Activated CD4-positive, alpha-beta T cell treated with anti-CD3 and anti-CD28 coated beads, Interleukin-2, amount 50 U/mL, for 24 hours (primary cell): ENCODE measurements around the gene DNAJC21.

Experiments used
- DNase-seq, 2 donors: peaks; one replicate each; pipeline ENCODE4 v3.0.0-alpha.2; 2020; ENCODE audit warnings: low read depth in 1 of 2, low spot score in 1 of 2

The DNAJC21 gene

DNA sequence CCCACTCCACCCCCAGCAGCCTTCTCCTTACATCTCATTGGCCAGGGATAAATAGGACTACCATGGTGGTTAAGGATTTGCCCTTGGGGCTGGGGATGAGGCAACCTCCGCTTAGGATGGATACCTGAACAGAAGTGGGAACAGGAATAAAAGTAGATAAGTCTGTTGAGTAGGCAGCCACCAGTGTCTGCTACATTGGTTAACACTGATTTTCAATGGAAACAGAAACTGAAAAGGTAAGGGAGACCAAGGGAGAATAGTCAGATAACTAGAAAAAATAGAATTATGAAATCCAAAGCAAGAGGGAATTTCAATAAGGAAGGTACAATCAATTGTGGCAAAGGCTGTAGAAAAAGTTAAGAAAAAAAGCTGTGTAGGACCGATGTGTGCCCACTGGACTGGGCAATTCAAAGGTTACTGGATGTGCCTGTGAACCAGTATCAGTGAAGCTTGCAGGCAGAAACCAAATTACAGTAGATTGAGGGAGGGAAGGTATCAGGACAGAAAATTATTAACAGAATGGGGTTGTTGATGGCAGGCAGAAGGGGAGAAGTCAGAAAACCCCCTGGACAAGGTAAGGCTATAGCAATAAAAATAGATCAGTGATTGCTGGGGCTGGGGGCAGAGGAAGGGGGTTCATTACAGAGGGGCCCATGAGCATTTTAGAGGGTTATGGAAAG, 48.7 kb downstream of the DNAJC21 start:
- no peak for DNase-seq

DNA sequence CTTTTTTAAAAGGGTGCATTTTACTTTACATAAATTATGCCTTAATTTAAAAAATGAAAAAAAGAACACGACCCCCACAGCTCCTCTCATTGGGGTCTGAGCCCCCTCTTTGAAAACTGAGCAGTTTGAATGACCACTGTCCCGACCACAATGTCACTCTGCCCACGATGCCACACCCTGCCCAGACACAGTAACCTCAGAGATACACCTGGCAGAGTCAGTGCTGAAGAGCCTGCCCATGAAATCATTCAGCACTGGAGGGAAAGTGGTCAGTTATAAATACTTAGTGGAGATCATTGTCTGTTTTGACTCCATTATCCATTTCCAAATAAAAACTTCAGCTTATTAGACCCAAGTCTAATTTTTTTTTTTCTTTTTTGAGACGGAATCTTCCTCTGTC, 49.3 kb downstream of the DNAJC21 start:
- no peak for DNase-seq

DNA sequence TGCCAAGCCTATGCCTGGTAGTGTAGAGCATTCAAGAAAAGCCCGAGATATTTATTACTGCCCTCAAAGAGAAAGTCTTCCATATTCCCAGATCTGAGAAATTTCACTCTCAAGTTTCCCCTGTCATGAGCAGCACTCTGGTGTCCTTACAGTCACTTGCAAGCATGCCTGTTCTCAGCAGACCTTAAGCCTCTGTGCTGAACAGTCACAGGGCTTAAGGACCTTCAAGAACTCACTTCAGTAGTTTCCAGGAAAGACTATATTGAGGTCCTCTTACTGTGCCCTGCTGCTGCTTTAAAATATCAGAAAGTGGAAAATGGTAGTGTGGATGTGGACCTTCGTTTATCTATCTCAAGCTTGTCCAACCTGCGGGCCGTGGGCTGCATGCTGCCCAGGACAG, 53.5 kb downstream of the DNAJC21 start:
- no peak for DNase-seq

DNA sequence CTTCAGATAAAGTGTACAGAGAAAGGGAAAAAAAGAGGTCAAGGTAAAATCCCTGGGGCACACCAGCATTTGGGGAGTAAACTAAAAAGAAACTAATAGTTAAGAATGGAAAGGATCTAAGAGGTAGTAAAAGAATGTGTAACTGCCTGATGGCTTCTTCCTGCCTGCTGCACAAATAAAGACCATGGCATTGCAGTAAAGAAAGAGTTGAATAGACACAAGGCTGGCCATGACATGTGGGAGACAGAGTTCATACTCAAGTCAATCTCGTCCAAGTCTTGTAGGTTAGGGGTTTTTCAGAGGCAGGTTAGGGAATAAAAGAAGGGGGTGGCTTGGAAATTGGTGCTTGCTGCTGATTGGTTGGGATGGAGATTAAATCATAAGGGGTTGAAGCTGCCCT, 57.6 kb downstream of the DNAJC21 start:
- DNase-seq: no peak

DNA sequence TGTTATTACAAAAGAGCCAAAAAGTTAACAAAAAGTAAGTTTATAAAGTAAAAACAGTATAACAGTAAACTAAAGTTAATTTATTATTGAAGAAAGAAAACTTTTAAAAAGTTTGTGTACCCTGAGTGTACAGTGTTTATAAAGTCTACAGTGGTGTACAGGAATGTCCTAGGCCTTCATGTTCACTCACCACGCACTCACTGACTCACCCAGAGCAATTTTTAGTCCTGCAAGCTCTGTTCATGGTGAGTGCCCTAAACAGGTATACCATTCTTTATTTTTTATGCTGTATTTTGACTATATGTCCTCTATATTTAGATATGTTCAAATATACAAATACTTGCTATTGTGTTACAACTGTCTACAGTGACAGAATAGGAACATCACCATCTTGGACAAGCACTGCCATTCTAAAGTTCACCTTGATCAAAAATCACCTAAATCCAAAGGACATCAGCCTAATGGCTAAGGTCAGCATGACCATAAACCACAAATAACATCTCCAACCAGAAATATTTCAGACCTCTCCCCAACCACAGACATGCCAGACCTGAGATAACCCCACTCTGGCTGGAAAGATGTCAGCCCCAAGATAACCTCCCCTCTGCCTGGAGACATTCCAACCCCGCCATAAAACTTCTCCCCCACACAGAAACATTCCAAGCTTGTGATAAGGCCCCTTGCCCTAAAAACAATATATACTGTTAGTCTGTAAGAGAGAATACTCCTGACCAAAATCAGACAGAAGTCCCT, 62.3 kb downstream of the DNAJC21 start:
- DNase-seq: no peak

DNA sequence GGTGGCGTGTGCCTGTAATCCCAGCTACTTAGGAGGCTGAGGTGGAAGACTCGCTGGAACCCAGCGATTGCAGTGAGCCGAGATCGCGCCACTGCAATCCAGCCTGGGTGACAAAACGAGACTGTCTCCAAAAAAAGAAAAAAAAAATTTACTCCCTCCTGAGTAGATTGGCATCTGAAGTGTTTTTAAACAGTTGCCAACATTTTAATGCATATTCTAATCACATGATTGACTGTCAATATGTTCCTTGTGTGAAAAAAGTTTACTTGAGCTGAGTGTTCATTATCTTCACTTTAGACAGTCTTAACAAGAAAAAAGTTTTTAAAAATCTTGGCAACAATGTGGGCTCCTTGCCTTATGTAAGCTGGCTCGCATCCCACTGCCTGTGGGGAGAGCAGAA, 64.6 kb downstream of the DNAJC21 start:
- no peak for DNase-seq

DNA sequence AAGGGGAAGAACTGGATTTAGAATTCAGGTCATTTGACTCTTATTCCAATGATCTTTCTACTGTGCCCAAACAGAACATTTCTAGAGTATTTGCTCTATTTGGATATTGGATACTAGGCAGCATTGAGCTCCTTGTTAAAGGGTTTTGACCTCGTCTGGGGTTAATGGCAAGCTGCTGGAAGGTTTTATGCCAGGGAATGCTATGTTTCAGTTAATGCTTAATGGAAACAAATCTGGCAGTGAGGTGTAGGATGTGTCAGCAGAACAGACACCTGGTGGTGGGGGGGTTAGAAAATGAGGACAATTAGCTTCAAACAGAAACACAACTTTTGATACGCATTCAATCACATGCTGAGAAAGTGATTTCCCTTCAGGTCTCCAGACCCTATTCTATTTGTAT, 66.9 kb downstream of the DNAJC21 start:
- no peak for DNase-seq

DNA sequence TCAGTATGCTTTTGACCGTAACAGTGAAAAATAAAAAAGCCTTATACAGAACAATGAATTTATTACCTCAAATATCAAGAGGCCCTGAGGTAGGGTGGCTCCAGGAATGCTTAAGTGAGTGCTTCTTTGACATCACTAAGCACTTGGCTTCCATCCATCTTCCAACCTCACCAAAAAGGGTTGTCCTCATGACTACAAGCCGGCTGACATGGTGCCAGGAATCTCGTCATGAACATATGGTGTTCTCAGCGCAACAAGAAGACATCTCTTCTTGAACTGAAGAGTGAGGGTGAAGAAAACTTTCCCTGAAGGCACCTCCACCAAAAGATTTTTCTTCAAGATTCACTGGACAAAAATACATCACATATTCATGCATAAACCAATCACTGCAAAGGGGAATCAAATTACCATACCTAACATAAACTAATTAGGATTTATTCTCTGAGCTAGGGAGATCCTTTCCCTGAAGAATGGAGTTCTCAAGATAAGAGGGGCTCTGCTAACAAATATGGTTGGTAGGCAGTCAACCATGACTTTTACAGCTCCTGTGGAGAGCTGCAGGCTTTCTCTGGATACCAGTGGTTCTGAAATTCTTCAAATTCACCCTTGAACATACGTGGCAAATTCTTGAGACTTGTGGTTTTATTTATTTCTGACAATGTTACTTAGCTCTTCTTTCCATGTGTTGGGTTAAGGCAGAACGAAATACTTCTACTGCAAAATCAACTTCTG, 68.9 kb downstream of the DNAJC21 start:
- DNase-seq: no peak

DNA sequence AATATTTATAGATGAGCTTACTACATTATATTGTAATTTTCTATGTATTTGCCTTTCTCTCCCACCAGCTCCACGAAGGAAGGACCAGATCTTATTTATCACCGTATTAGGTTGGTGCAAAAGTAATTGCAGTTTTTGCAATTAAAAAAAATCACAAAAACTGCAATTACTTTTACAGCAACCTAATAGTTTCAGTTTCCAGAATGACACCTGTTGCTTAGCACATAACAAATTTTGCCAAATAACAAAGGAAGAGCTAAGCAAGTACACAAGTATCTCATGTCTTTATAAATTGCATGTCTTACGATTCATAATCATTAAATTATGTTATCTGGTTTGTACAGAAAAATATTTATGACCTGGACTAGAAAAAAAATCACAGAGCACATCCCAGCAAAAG, 72.5 kb downstream of the DNAJC21 start:
- DNase-seq: no peak

DNA sequence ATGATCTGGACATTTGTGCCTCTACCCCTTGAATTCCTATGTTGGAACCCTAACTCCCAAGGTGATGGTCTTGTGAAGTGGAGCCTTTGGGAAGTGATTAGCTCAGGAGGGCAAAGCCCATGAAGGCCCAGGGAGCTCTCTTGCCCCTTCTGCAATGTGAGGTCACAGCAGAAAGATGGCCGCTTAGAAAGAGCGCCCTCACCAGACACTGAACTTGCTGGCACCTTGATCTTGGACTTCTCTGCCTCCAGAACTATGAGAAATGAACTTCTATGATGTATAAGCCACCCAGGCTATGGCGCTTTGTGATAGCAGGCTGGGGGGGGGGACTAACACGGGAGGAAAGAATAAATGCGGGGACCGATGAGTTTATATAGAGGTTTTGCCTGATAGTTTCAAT, 73.1 kb downstream of the DNAJC21 start:
- DNase-seq: no peak

DNA sequence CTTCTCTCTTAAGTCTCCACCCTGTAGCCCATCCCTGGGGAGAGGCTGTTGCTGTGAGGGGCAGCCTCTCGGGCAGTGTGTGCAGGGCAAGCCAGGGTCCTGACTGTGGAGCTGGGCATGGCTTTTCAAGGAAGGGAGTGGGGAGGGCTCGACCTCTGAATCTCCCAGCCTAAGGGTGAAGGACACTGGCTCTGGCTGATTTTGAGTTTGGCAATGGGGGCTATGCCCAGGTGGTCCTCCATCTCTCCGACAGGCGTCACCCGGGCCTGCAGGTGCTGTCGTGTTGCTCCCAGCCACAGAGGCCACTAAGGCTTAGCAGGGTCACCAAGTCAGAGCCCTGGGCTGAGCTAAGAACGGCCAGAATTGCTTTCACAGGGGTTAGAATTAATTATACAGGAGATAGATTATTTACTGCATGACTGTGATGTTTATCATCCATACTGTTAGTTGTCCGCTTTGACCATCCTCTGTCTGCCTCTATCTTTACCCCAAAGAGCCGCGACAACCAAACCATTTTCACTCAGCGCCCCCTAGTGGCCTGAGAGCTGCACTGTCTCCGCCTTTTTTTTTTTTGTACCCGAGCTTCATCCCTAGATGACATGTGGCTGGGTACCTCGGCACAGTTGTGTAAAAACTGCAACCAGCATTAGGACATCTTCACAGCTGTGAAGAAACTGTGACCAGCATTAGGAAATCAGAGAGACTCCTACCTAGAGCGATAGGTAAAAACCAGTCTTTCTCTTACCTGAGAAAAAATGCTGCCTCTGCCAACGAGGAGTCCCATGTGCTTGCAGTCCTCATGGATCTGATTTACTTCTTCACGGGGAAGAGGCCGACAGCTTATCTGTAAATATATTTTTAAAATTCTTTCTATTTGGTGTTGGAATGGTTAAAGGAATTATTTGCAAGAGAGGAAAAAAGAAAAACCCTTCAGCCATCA, 73.9 kb downstream of the DNAJC21 start:
- DNase-seq: peak; percentile 26 to 36

DNA sequence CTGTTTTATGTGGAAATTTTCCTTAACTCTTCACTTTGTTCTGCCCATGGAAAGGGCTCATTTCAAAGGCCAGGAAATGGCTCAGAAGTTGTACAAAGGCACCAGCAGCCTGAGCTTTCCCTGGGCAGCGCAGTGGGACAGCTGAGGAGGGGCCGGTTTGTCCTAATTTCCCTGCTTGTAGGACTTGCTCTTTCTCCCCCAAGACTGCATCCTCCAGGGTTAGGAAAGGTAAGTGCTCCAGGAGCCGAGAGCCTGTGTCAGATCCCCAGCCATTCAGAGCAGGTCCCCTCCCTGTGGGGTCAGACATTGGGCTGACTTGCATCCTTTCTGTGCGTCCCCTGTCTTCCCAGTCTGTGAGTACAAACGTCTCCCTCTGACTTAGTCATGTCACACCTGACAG, 74.8 kb downstream of the DNAJC21 start:
- no peak for DNase-seq

DNA sequence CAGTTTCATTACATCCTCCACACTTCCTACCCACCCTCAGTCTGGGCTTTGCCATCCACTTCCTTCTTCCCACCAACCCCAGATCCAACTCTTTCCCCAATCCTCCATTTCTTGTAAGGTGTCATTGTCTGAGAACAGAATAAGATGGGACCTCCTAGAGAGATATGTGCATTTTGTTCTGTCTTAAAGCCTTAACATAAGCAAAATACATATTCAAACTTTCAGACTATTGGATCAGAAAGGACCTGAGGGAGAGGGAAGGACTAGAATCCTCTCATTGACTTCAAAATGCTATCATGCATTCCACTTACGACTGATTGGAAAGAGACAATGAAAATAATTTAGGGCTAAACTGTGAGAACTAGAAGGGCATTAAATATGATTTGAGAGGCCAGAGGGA, 75.4 kb downstream of the DNAJC21 start:
- no peak for DNase-seq
